Adrenal gland (tissue), 12 donors: ENCODE results near the gene KDM1A. TPM values are rescaled to one million over a fixed set of nuclear protein-coding genes. Genes with fewer than 3 reads are reported as not detected.

Experiments
- DNase-seq, 7 donors: peaks; one replicate each; pipeline ENCODE4 v3.0.0-alpha.2; 2019 to 2020
- H3K27ac ChIP-seq, 5 donors: fragments of 200-600 bp; sonication (generic) in 4 of 5; 1 replicate in 3 of 5; 2 replicates in 2 of 5; pipeline versions ENCODE4 v1.5.1 to v1.8.0; 2016 to 2020; ENCODE audit warnings: mild to moderate bottlenecking in 1 of 5
- H3K27me3 ChIP-seq: fragments of 200-600 bp; 2 replicates; pipeline ENCODE4 v1.8.0; 2021
- H3K36me3 ChIP-seq, 2 donors: fragments of 200-600 bp; replicated peaks in 1 of 2; 1 replicate in 1 of 2; 2 replicates in 1 of 2; pipeline versions ENCODE4 v1.5.1 to v1.8.0; 2018 to 2022
- H3K4me1 ChIP-seq, 2 donors: fragments of 200-600 bp; replicated peaks in 1 of 2; 1 replicate in 1 of 2; 2 replicates in 1 of 2; pipeline versions ENCODE4 v1.5.1 to v1.8.0; 2018 to 2021
- H3K4me3 ChIP-seq, 4 donors: fragments of 200-600 bp; sonication (generic) in 3 of 4; one replicate each; pipeline ENCODE4 v1.5.1; 2016 to 2018
- H3K9me3 ChIP-seq, 3 donors: fragments of 200-600 bp; sonication (generic) in 1 of 3; replicated peaks in 1 of 3; 1 replicate in 2 of 3; 2 replicates in 1 of 3; pipeline versions ENCODE4 v1.5.1 to v1.8.0; 2016 to 2021
- CTCF ChIP-seq, 6 experiments: fragments of 450-650 bp in 4 of 6; fragments of 200-600 bp in 2 of 6; sonication (generic) in 1 of 6; IDR thresholded peaks; 1 replicate in 5 of 6; 2 replicates in 1 of 6; pipeline versions ENCODE4 v1.5.1 to v1.8.0; 2016 to 2021; ENCODE audit warnings: antibody characterized with exemption in 6 of 6, mild to moderate bottlenecking in 2 of 6, moderate library complexity in 1 of 6
- POLR2A ChIP-seq, 2 donors: fragments of 450-650 bp; IDR thresholded peaks; one replicate each; pipeline ENCODE4 v1.6.1; 2017; ENCODE audit warnings: antibody characterized with exemption in 2 of 2, mild to moderate bottlenecking in 2 of 2, moderate library complexity in 1 of 2
- WGBS, 4 donors: extraction: QIAGEN DNeasy Blood & Tissue Kit in 2 of 4; methylation state at CpG; one replicate each; pipeline versions ENCODE4 v1.1.5 to v1.1.7; 2013 to 2017; 5-methylcytosine and 5-hydroxymethylcytosine counted together
- intact Hi-C, 2 donors: fragments of 100-400 bp; cut with DNase I; formaldehyde crosslinking; loops; one replicate each; pipeline versions ENCODE4 v1.14.1 to v1.15.0; 2022 to 2023
- polyA plus RNA-seq, 3 donors: library from polyadenylated mRNA; stranded (reverse); fragments of 200-250 nt in 2 of 3; fragments of 350-450 nt in 1 of 3; fragmentation: Illumina TruSeq in 1 of 3; extraction: RNeasy Lipid Tissue Mini Kit (QIAGEN cat#74804) in 1 of 3; gene quantifications; one replicate each; pipeline ENCODE4 v1.2.3, GENCODE V29; 2013 to 2014
- total RNA-seq, 9 donors: library from RNA; depleted of rRNA in 4 of 9; stranded (reverse); fragments of >200 nt in 4 of 9; fragments of 120-200 nt in 1 of 9; fragmentation: NEBNext Ultra II Directional in 1 of 9; extraction: Animal tissue kit (Norgen Biotek cat#: 25700) in 1 of 9; gene quantifications; one replicate each; pipeline versions ENCODE4 v1.1.0 to v1.2.4, GENCODE V29; 2013 to 2023
- donor health status: healthy with polysubstance abuse.
- donor health status: Bipolar disorder and iron deficiency.
- donor health status: DM: yes; HTN: yes; CAD: no.
- donor health status: DM: no; HTN: no; CAD: no.
- donor health status: DM: no; HTN: no; CAD: no.
- donor health status: DM: yes; HTN: yes; CAD: no.

The KDM1A gene
- total and polyA plus RNA-seq, 12 donors, result 25.3 to 87.1 (median 57.8) TPM

- no peak for TF ChIP-seq CTCF (IDR thresholded peaks at IDR 0.05)
- no peak for TF ChIP-seq POLR2A (IDR thresholded peaks at IDR 0.05)
- DNase-seq, result no peak
- no peak overlapping the region for H3K4me3 ChIP-seq
- peaks cover 0 to 11% of the 10 kb centered on the region in 2 donors for H3K4me1 ChIP-seq
- H3K9me3 ChIP-seq, result no peaks in the 10 kb centered on the region
- intact Hi-C loops, result no loop called here
- 79 to 86% (median 84%) methylated on average over 7 of the region's 7 CpGs for WGBS, 4 donors
- H3K27me3 ChIP-seq, result no peaks in the 10 kb centered on the region
- peaks cover 0 to 4% of the 10 kb centered on the region in 2 donors for H3K36me3 ChIP-seq
- H3K27ac ChIP-seq, result no peak overlapping the region
Observed at GRCh38 chr1:23050201-23050600, 30.9 kb downstream of the KDM1A start.

- Histone ChIP-seq H3K4me3 (no peak overlapping the region), H3K27me3 (no peaks in the 10 kb centered on the region), H3K4me1 (peaks cover 0 to 11% of the 10 kb centered on the region in 2 donors), H3K27ac (no peak overlapping the region), H3K36me3 (peaks cover 0 to 4% of the 10 kb centered on the region in 2 donors), H3K9me3 (no peaks in the 10 kb centered on the region)
- no peak for DNase-seq
- intact Hi-C loops, result no loop called here
- no peak for TF ChIP-seq POLR2A (IDR thresholded peaks at IDR 0.05)
- no peak for TF ChIP-seq CTCF (IDR thresholded peaks at IDR 0.05)
- WGBS, 4 donors, result 79 to 85% (median 81%) methylated on average over 4 of the region's 4 CpGs
Observed at GRCh38 chr1:23051290-23051909, 32.1 kb downstream of the KDM1A start.

GRCh38 chr1:23057301-23057700 is 38.0 kb downstream of the KDM1A start:
- Histone ChIP-seq H3K27me3 (no peaks in the 10 kb centered on the region), H3K27ac (no peak overlapping the region), H3K9me3 (no peaks in the 10 kb centered on the region), H3K4me1 (no peaks in the 10 kb centered on the region), H3K4me3 (no peak overlapping the region), H3K36me3 (peaks cover 0 to 50% of the 10 kb centered on the region in 2 donors)
- 94 to 98% (median 95%) methylated on average over 5 of the region's 5 CpGs for WGBS, 4 donors
- TF ChIP-seq CTCF (IDR thresholded peaks at IDR 0.05) (no peak), POLR2A (IDR thresholded peaks at IDR 0.05) (no peak)
- intact Hi-C loops, result no loop called here
- no peak for DNase-seq

- 74 to 83% (median 80%) methylated on average over 2 of the region's 2 CpGs for WGBS, 4 donors
- no peak overlapping the region for H3K4me3 ChIP-seq
- H3K27me3 ChIP-seq, result no peaks in the 10 kb centered on the region
- TF ChIP-seq CTCF (IDR thresholded peaks at IDR 0.05), result no peak
- TF ChIP-seq POLR2A (IDR thresholded peaks at IDR 0.05), result no peak
- H3K27ac ChIP-seq, result no peak overlapping the region
- no peaks in the 10 kb centered on the region for H3K9me3 ChIP-seq
- H3K4me1 ChIP-seq, result no peaks in the 10 kb centered on the region
- peaks cover 0 to 40% of the 10 kb centered on the region in 2 donors for H3K36me3 ChIP-seq
- no peak for DNase-seq
- intact Hi-C loops, result no loop called here
Observed at GRCh38 chr1:23062271-23062670, 43.0 kb downstream of the KDM1A start.
